Esophagus squamous epithelium (tissue), 5 donors: ENCODE measurements around the gene GPALPP1. TPM values are rescaled to one million over a fixed set of nuclear protein-coding genes. Genes with fewer than 3 reads are reported as not detected.

Source experiments
- DNase-seq: peaks from one replicate; lab custom pipeline; 2025; lab: John Stamatoyannopoulos, UW
- H3K27ac ChIP-seq, 4 donors: fragments of 200-600 bp; sonication (generic); one replicate each; pipeline ENCODE4 v1.5.1; 2016 to 2019; ENCODE audit warnings: mild to moderate bottlenecking in 1 of 4
- H3K27me3 ChIP-seq, 4 donors: fragments of 200-600 bp; sonication (generic); 1 replicate in 3 of 4; 2 replicates in 1 of 4; pipeline versions ENCODE4 v1.5.1 to v1.6.0; 2017 to 2021; ENCODE audit warnings: antibody characterized with exemption in 1 of 4
- H3K36me3 ChIP-seq, 3 donors: fragments of 200-600 bp; sonication (generic); one replicate each; pipeline ENCODE4 v1.5.1; 2016 to 2019
- H3K4me1 ChIP-seq, 3 donors: fragments of 200-600 bp; sonication (generic); one replicate each; pipeline ENCODE4 v1.5.1; 2017 to 2019
- H3K4me3 ChIP-seq, 4 donors: fragments of 200-600 bp; sonication (generic); 1 replicate in 3 of 4; 2 replicates in 1 of 4; pipeline ENCODE4 v1.5.1; 2016 to 2019; ENCODE audit warnings: mild to moderate bottlenecking in 2 of 4, moderate library complexity in 1 of 4
- H3K9me3 ChIP-seq, 3 donors: fragments of 200-600 bp; sonication (generic); one replicate each; pipeline ENCODE4 v1.5.1; 2016 to 2019
- POLR2A ChIP-seq, 4 donors: fragments of 450-650 bp; IDR thresholded peaks; one replicate each; pipeline ENCODE4 v1.6.1; 2017; ENCODE audit warnings: antibody characterized with exemption in 4 of 4, mild to moderate bottlenecking in 4 of 4, moderate library complexity in 3 of 4
- WGBS, 2 donors: methylation state at CpG; one replicate each; pipeline ENCODE4 v1.1.5; 2018; 5-methylcytosine and 5-hydroxymethylcytosine counted together
- intact Hi-C: fragments of 100-400 bp; cut with DNase I; formaldehyde crosslinking; loops from one replicate; pipeline ENCODE4 v1.15.0; 2022
- total RNA-seq, 4 donors: library from RNA; depleted of rRNA; stranded (reverse); fragments of >200 nt; gene quantifications; one replicate each; pipeline ENCODE4 v1.1.0, GENCODE V29; 2016
- TF ChIP-seq, protein P1 (sequence below), 6 experiments: fragments of 450-650 bp in 4 of 6; fragments of 200-600 bp in 2 of 6; sonication (generic) in 2 of 6; IDR thresholded peaks; one replicate each; pipeline ENCODE4 v1.5.1; 2016 to 2019; ENCODE audit warnings: antibody characterized with exemption in 6 of 6, mild to moderate bottlenecking in 4 of 6, moderate library complexity in 4 of 6
- donor health status: DM: yes; HTN: yes; CAD: no.

GPALPP1 gene
- total RNA-seq, 4 donors from 2014 or later, result 10.5 to 29.6 (median 14.4) TPM

DNA sequence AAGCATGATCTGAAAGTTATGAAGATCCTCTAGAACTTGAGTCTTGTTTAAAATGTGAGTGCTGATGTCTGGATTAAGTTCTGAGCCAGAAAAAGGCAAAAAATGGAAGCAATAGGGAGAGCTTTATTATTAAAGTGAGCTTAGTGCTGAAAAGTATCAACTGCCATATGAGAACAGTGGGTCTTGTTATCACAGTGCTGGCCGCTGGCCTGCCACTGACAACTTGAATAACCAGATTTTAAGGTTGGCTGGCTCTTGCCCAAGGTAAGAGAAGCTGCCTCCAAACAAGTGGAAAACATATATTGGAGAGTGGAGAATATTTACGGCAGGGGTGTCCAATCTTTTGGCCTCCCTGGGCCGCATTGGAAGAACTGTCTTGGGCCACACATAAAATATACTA lies 33.9 kb upstream of the GPALPP1 start:
- peaks cover 0 to 9% (median 0%) of the 10 kb centered on the region in 3 donors for H3K4me1 ChIP-seq
- no peak for DNase-seq
- H3K27ac ChIP-seq, result peak overlapping the region in 1 of 4 donors; percentile 2
- TF ChIP-seq POLR2A (IDR thresholded peaks at IDR 0.05), result no peak
- TF ChIP-seq, protein P1, sequence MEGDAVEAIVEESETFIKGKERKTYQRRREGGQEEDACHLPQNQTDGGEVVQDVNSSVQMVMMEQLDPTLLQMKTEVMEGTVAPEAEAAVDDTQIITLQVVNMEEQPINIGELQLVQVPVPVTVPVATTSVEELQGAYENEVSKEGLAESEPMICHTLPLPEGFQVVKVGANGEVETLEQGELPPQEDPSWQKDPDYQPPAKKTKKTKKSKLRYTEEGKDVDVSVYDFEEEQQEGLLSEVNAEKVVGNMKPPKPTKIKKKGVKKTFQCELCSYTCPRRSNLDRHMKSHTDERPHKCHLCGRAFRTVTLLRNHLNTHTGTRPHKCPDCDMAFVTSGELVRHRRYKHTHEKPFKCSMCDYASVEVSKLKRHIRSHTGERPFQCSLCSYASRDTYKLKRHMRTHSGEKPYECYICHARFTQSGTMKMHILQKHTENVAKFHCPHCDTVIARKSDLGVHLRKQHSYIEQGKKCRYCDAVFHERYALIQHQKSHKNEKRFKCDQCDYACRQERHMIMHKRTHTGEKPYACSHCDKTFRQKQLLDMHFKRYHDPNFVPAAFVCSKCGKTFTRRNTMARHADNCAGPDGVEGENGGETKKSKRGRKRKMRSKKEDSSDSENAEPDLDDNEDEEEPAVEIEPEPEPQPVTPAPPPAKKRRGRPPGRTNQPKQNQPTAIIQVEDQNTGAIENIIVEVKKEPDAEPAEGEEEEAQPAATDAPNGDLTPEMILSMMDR (IDR thresholded peaks at IDR 0.05), result no peak
- no peaks in the 10 kb centered on the region for H3K27me3 ChIP-seq
- no peaks in the 10 kb centered on the region for H3K9me3 ChIP-seq
- peaks cover 0 to 25% (median 0%) of the 10 kb centered on the region in 3 donors for H3K36me3 ChIP-seq
- 56 to 69% methylated on average over 3 of the region's 3 CpGs for WGBS, 2 donors
- intact Hi-C loops, result no loop called here
- H3K4me3 ChIP-seq, result no peak overlapping the region

DNA sequence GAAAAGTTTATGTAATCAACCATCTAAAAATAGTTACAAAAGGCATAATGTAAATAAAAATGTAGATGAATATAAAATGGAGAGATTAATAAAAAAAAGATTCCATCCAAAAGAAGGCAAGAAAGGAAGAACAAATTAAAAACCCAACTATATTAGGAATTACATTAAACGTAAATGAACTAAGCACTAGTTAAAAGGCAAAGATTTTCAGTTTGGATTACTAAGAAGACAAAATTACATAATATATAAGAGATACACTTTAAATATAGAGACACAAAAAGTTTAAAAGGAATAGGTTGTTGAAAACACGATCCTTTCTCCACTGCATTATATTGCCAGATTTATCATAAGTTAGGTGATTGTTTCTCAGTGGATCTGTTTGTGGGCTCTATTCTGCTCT lies 27.3 kb upstream of the GPALPP1 start:
- intact Hi-C loops, result loop anchor here (10.0 kb wide), 1 partner anchor 387 kb away; the partner anchor contains the start of gene TSC22D1
- Histone ChIP-seq H3K9me3 (peaks cover 0 to 14% (median 11%) of the 10 kb centered on the region in 3 donors), H3K27ac (no peak overlapping the region), H3K4me1 (peaks cover 0 to under 1% (median 0%) of the 10 kb centered on the region in 3 donors), H3K4me3 (no peak overlapping the region), H3K27me3 (no peaks in the 10 kb centered on the region), H3K36me3 (peaks cover 0 to 76% (median 8%) of the 10 kb centered on the region in 3 donors)
- DNase-seq, result no peak
- TF ChIP-seq, protein P1 (IDR thresholded peaks at IDR 0.05), result no peak
- TF ChIP-seq POLR2A (IDR thresholded peaks at IDR 0.05), result no peak
- WGBS, 2 donors, result 93 to 100% methylated on average over 2 of the region's 2 CpGs

GRCh38 chr13:44967704-44968433 lies 21.5 kb upstream of the GPALPP1 start:
- H3K4me3 ChIP-seq, result no peak overlapping the region
- intact Hi-C loops, result loop anchor here (10.0 kb wide), 1 partner anchor 393 kb away; the partner anchor contains the start of gene TSC22D1
- peaks cover 0 to 5% (median 2%) of the 10 kb centered on the region in 3 donors for H3K9me3 ChIP-seq
- DNase-seq, result no peak
- TF ChIP-seq, protein P1 (IDR thresholded peaks at IDR 0.05), result peak in 4 of 6 experiments; percentile 4 to 13 (median 6)
- TF ChIP-seq POLR2A (IDR thresholded peaks at IDR 0.05), result no peak
- H3K4me1 ChIP-seq, result peaks cover 0 to 22% (median 0%) of the 10 kb centered on the region in 3 donors
- 61 to 70% methylated on average over 3 of the region's 3 CpGs for WGBS, 2 donors
- peaks cover 0 to 41% (median 8%) of the 10 kb centered on the region in 3 donors for H3K36me3 ChIP-seq
- H3K27ac ChIP-seq, result peak overlapping the region in 2 of 4 donors; percentile 11 to 15
- H3K27me3 ChIP-seq, result no peaks in the 10 kb centered on the region

- Histone ChIP-seq H3K27ac (peak overlapping the region in 2 of 4 donors; percentile 11 to 18), H3K36me3 (peaks cover 0 to 36% (median 8%) of the 10 kb centered on the region in 3 donors), H3K9me3 (no peaks in the 10 kb centered on the region), H3K27me3 (no peaks in the 10 kb centered on the region), H3K4me3 (no peak overlapping the region), H3K4me1 (peaks cover 0 to 22% (median 0%) of the 10 kb centered on the region in 3 donors)
- intact Hi-C loops, result loop anchor here (10.0 kb wide), 1 partner anchor 394 kb away; the partner anchor contains the start of gene TSC22D1
- WGBS, 2 donors, result 82 to 90% methylated on average over 3 of the region's 3 CpGs
- TF ChIP-seq, protein P1 (IDR thresholded peaks at IDR 0.05), result no peak
- TF ChIP-seq POLR2A (IDR thresholded peaks at IDR 0.05), result no peak
- DNase-seq, result no peak
Observed at GRCh38 chr13:44968434-44968815, 20.9 kb upstream of the GPALPP1 start.
